ENCODE results near the gene NDFIP1.

Gene NDFIP1

GRCh38 chr5:142189813-142190212 lies 81.2 kb downstream of the NDFIP1 start:
- DNase-seq (ENCODE audit: low read depth): no peak

DNA sequence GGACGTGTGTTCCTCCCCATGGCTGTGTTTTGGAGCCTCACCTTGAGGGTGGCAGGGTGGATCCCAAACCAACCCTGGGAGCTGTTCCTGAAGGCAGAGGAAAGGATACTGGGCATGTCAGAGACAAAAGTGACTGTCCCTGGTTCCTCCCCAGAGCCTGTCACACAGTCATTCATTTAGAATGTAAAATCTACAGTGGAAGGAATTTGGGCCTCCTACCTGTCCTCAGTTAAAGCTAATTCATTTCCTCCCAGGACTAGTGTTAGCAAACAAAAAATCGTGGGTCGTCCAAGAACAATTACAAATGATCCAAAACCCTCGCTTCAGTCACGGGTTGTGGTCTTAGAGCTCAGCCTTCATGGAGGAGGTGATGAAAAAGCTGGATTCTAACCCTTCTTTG lies 83.2 kb downstream of the NDFIP1 start:
- no peak for DNase-seq (ENCODE audit: low read depth)

GRCh38 chr5:142192286-142193113 lies 83.9 kb downstream of the NDFIP1 start:
- no peak for DNase-seq (ENCODE audit: low read depth)

DNA sequence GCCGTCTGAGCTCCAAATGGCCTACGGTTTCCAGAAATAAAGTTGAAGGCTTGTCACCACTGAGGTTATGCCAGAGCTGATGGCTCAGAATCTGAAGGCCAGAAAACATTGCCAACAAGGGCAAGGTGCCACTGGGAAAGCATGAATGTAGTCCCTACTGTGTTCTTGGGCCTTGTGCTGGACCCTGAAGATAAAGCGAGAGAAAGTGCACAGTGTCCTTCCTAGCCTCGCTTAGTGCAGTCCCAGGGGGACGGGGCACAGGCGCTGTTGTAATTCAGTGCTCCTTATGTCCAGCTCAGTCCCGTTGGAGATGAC lies 84.5 kb downstream of the NDFIP1 start:
- DNase-seq (ENCODE audit: low read depth): no peak

- DNase-seq (ENCODE audit: low read depth): no peak
Measured at GRCh38 chr5:142197098-142197497, 88.5 kb downstream of the NDFIP1 start.

DNA sequence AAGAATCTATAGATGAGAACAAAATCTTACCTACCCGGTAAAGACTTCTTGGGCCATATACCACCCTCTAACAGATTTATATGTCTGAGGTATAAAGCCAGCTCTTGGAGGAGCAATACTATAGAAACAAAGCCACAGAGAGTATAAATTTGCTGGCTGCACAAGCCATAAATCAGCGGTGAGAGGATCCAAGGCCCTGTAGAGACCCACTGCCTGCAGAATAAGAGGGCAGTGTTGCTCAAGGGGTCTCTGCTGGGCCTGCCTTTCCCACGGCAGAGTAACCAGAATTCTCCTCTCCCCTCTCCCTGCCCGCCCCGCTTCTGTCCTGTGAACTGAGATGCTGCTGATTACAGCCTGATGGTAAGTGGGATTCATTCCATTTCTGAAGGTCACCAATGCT lies 89.2 kb downstream of the NDFIP1 start:
- no peak for DNase-seq (ENCODE audit: low read depth)

GRCh38 chr5:142199388-142199787 lies 90.8 kb downstream of the NDFIP1 start:
- no peak for DNase-seq (ENCODE audit: low read depth)

DNA sequence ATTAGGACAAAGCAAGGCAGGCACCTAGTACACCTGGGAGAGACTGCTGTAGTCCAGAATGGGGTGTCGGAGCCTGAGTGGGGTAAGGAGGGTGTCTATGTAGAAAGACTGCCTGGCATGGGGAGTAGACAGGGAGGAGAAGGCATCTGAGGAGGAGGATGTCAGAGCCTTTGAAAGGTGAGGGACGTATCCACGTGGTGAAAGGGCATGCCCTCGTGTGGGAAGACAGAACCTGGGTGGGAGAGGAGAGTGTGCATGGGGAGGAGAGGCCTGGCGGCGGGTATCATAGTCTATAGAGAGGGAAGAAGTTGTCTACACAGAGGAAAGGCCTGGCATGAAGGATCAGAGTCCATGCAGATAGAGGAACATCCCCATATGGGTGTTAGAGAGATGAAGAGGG lies 91.8 kb downstream of the NDFIP1 start:
- no peak for DNase-seq (ENCODE audit: low read depth)

GRCh38 chr5:142201471-142201887 lies 92.9 kb downstream of the NDFIP1 start:
- peak; percentile 78 for DNase-seq (ENCODE audit: low read depth)

DNA sequence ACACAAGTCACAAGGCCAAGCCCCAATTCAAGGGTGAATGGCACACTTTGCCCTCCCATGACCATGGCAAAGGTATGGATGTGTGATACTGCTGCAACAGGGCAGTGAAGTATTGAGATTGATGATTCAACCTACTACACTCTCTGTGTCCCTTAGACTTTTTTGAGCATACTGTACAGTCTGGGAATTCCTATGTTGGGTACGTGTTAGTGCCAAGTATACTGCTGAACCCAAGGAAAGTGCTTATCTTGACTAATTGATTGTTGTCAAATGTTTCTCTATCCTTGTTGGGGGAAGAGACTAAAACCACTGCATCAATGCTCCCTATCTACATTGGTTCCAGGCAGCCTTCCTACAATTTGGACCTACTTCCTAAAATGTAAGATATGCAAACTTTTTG lies 93.7 kb downstream of the NDFIP1 start:
- DNase-seq (ENCODE audit: low read depth): no peak

Data from stromal cell of bone marrow (primary cell).